CD4-positive, alpha-beta T cell treated with Interferon gamma for 1 hour (primary cell): ENCODE data around the gene SLC25A45.

Experiments used
- DNase-seq: peaks from one replicate; pipeline ENCODE4 v3.0.0-alpha.2; 2020

The SLC25A45 gene

DNA sequence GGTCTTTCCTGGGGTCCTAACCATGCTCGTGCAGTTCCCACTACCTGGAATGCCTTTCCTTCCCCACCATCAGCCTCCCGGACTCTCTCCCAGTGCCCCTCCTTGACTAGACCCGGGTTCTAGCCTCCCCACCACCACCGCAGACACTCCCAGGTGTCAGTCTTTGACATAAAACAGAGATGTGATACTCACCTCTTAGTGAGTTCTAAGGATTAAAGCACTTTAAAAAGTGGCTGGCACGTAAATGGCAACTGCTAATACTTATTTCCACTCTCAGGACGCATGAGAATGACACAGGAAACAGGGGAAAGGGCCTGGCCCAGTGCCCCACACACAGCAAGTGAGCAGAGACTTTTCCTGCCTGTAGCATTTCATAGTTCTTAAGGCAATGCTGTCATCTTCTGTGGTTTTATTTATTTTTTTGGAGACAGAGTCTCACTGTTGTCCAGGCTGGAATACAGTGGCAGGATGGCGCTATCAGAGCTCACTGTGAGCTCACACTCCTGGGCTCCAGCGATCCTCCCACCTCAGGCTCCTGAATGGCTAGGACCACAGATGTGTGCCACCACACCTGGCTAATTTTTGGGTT lies 1.9 kb upstream of the SLC25A45 start:
- DNase-seq, result no peak

DNA sequence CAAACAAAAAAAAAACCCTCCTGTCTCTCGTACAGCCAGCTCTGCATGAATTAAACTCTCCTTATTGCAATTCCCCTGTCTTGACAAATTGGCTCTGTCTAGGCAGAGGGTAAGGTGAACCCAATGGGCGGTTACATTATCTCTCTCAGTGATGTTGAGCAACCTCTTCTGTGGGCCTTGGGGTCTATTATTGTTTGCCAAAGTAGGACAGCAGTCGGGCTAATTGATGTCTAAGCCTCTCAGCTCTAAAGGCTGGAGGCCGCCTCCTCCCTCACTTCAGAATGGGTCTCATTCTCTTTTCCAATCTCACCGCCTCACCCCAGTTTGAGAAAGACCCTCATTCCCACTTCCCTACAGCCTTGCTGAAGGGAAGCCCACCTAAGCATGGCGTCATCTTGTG lies 1.3 kb upstream of the SLC25A45 start:
- DNase-seq, result no peak

DNA sequence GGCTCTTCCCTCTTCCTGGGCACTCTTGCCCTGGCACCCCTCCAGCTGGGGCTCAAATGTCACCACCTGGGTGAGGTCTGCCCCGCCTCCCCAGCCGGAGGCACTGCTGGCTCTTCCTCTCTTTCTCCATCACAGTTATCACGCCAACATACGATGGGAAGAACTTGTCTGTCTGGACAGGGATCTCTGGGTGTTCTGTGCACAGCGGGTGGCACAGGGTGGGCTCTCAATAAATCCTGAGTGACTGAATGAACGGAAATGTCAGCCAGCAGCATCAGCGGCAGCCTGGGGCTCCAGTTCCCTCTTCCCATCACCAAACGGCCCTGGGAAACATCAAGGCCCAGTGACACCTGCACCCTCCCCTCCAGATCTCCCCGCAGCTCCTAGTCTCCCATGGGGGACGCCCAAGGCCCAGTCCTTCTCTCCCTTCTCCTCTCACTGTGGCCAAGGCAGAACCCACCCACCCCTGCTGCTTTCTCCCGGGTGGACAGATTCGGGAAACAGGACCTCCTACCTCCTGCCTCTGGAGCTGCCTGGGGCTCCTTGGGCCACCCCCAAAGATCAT lies 440 bp upstream of the SLC25A45 start:
- no peak for DNase-seq

DNA sequence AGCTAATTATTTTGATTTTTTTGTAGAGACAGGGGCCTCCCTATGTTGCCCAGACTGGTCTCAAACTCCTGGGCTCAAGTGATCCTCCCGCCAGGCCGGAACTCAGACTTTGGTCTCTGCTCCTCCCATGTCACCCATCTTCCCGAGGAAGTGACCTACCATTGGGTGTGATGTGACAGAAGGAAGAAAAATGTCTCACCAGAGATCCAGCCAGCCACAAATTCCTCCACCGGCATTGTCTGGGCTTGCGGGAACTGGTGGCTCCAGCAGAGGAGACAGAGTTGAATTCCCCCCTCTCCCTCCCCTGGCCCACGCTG lies 772 bp downstream of the SLC25A45 start:
- DNase-seq, result no peak

DNA sequence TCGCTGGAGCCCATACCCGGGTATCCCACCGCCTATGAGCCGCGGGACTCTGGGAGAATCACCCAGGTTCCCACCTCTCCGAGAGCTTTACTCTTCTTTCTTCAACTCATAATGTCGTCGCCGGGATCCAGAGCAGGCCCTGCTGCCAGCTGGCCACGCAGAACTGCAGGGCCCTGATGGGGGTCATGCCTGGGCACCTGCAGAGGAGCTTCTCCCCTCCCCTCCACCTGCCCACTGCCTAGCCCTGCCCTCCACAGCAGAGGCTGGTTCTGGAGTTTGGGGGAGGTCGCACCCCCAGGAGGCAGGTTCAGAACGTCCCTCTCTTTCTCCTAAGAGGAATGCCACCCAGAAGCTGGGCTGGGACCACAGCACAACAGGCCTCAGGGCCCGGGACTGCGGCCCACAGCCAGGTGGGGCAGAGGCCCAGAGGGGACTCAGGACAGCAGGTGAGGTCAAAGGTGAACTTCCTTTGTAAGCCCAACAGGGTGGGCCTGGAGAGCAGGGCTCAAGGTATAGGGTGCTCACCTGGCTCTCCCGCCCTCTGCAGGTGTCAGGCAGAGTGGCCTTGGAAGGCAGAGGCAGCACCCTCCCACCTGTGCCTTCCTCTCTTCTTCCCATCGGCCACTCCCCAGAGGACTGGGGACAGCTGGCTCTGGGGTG lies 1.9 kb downstream of the SLC25A45 start:
- no peak for DNase-seq

DNA sequence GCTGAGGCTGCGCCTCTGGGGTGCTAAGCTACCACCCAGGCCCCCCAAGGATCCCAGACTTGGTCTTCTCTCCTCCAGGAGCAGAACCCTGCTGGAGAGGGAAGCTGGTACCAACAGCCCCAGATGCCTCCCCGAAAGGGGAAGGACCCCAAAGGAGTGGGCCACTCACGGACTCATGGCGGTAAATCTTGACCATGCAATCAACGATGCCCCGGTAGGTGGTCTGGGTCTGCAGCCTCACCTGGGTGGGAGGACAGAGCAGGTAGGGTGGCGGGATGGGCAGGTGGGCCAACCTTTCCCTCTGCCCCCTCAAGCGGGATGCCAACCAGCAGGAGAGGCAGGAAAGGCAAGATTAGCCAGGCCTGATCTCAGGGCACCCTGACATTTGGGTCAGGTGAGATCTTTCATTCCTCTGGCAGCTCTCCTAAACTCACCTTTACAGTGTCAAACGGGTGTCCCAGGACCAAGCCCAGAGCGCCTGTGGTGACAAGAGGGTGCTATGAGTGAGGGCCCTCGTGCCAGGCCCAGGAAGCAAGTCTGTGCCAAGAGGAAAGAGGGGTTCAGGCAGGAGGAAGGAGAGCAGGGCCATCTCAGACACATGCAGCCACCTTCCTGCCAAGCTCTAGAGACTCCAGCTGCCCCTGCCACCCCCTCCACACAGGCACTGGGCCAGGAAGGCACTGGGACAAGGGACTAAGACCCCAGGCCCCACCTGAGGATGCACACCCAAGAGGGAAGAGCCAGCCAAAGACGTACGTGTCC lies 2.6 kb downstream of the SLC25A45 start:
- no peak for DNase-seq

DNA sequence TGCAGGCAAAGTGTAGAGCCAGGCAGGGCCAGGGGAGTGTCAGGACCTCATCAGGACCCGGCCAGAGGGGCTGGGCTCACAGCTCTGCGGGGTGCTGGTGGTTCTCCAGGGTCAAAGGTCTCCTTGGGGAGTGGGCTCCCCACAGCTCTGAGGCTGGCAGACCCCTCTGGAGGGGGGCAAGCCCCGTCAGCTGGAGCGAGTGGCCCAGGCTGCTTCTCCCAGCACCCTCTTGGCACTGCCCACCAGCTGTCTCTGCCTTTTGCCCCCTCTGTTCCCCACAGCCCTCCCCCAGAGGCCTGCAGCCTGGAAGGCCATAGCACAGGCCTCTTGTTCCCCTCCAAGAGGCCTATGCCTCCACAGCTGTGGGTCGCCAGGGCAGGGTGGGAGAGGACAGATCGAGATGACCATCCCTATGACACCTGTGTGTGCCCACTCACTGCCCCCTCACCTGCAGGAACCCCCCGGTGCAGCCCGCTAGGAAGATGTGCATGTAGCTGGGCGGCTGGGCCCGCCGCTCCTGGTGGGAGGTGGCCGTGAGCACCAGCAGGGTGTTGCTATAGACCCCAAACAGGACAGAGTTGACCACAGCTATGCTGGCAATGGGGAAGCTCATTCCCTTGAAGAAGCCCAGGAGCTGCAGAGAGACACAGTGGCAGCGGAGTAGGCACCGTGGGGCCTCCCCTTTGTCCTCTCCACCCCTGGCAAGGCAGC lies 3.4 kb downstream of the SLC25A45 start:
- no peak for DNase-seq

DNA sequence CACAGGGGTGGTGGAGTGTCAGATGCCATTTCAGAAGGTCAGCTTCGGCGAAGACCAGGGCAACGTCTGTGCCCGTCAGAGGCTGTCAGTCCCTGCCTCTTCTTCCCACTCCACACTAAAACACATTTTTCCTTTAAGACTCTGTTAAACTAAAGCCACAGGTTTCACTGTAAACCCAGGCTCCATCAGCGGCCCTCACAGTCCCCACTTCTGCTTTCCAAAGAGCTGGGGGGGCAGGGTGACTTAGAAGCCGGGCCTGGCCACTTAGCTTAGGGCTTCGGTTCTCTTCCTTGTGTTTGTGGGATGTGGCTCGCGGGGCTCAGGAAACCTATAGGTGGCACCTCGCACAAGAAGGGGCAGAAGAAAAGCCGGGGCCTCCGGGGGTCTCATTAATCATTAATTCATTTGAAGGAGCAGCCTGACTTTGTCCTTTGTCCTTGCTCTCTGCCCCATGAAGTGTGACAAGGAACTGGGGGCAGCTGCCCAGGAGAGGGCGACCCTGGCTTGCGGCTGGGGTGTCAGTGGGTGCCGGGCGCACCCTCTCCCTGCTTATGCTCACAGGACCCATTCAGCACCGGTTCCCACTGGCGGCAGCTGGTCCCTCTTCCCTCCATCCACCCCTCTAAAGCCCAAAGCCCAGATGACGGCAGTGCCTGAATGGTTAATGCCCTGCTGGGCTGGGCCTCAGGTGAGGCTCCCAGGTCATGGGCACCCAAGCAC lies 4.1 kb downstream of the SLC25A45 start:
- peak; percentile 52 for DNase-seq

DNA sequence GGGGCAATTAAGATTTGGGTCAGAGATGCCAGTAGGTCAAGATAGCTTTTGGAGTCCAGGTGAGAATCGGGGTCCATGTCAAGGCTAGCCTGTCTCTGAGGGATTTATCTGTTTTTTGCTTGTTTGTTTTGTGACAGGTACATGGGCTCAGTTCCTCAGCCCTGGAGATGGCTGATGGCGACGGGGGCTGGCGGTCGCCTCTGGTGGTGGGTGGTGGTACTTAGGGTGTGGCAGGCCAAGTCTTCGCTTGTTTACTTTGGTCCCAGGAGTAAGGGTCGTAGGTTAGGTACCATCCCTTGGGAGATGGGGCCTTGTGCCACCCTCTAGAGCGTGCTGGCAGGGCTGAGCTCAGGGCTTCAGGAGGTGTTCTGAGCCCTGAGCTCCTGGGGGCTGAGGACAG lies 4.7 kb downstream of the SLC25A45 start:
- DNase-seq, result no peak

DNA sequence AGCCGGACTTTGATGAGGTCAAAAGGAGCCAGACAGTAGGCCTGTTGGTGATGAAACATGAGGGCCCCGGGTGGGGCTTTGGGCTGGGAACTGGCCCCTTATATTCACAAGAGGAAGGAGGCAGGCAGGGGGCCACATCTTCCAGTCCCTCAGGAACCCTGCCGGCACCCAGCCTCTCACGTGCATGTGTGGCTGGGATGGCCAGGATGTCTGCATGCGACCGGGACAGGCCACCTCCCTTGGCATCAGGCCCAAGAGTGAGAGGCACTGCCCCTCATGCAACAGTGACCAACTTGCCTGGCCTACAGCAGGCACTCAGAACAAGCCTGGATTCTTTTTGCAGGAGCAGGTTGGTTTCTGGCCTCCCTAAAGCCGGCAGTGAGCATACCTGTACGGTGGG lies 5.4 kb downstream of the SLC25A45 start:
- DNase-seq, result no peak

DNA sequence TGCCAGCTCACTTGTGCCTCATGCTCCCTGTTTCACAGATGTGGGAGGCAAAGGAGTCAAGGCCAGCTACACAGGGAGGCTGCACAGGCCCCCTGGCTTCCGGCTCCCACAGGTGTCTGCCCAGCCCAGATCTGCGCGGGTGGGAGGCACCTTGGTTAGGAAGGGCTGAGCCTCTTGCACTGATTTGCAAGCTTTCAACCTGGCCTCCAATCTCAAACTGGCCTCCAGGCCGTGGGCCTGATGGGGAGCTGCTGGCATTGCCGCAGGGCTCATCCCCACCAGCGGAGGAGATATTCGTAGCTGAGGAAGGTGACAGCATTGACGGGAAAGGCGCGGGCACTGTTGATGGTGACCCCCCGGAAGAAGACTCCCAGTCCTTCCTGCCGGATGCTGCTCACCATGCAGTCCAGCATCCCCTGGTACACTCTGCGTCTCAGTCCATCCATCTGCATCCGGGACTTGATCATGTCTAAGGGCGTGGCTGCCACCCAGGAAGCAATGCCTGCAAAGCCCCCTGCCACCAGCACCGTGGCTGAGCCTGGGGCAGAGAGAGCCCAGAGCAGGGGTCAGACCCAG lies 6.2 kb downstream of the SLC25A45 start:
- no peak for DNase-seq

DNA sequence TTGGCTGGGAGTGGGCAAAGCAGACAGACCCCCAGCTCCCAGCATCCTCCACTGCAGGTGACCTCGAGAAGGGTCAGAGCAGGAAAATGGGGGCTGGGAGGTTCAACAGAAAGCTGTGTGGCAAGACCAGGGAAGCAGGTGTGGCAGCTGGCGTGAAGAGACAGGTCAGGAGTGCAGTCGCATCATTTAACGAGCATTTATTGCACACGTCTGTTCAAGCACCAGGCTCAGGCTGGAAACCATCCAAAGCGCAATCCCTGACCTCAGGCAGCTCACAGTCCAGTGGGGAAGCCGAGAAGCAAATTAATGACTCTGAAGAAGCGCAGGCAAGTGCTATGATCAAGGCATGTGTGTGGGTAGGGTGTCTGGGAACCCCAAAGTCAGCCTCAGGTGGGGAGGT lies 7.4 kb downstream of the SLC25A45 start:
- no peak for DNase-seq

DNA sequence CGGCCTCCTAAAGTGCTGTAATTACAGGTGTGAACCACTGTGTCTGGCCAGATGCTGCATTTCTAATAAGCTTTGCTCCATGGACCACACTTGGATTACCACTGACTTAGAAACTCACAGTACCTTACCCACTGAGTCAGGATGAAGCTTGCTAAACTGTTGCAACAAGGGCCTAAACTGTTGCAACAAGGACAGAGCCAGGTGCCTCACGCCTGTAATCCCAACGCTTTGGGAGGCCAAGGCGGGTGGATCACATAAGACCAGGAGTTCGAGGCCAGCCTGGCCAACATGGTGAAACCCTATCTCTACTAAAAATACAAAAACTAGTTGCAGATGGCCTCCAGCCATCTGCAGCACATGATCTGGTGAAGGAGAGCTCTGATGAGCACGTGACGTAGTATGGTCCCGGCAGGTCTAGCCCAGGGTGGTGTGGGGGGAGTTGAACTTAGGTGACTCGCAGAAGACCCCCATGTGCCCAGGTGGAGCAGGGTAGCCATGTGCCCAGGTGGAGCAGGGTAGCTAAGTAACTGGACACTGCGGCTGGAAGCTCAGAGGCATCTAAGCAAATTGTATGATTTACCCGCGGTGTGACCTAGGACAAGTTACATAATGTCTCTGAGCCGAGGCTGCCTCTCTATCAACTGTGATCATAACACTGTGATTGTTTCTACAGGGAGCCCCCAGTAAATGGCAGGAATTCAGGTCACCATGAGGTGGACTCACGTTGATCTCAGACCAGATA lies 8.4 kb downstream of the SLC25A45 start:
- no peak for DNase-seq

DNA sequence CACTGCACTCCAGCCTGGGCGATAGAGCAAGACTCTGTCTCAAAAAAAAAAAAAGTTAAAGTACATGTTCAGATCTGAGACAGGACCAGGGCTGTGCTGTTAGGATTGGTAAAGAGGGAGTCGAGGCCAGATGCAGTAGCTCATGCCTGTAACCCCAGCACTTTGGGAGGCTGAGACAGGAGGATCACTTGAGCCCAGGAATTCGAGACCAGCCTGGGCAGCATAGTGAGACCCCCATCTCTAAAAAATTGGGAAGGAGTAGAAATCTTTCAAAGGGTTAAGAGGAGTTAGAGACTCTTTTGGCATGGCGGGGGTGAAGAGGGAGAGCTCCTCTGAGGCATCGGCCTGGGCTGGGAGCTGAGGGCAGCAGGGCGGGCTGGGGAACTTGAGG lies 11.8 kb downstream of the SLC25A45 start:
- no peak for DNase-seq

DNA sequence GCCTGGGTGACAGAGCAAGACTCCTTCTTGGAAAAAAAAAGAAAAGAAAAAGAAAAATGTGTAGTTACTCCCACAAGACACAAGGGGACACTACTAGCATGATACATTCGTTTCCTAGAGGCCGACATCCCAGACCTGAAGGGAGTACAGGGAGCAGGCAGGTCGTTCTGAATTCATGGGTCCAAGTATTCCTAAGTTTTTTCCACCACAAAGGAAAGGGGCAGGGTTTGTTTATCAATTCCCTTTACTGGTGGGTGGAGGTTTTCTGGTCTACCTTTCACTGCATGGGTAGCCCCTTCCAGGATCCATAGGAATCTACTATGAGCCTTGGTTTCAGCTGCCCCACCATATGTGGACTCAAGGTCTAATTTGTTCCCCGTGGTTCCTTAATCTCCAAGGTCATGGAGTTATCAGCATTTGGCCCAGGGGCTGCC lies 16.1 kb downstream of the SLC25A45 start:
- peak; percentile 33 for DNase-seq

DNA sequence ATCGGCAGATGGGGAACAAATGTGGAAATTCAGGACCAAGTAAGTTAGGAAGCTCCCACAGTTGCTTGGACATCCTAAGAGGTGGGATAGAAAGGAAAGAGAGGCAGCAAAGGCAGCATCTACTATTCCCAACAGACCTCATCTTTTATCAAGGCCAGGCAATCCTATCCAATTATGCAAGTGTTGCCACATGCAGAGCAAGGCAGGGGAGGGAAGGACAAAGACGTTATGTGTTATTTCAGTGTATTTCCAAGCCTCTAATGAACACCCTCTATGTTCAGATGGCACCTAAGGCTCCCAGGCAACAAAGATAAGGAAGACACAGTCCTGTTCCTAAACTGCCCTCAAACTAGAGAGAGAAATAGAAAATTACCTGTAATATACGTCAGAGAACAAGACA lies 18.7 kb downstream of the SLC25A45 start:
- no peak for DNase-seq

DNA sequence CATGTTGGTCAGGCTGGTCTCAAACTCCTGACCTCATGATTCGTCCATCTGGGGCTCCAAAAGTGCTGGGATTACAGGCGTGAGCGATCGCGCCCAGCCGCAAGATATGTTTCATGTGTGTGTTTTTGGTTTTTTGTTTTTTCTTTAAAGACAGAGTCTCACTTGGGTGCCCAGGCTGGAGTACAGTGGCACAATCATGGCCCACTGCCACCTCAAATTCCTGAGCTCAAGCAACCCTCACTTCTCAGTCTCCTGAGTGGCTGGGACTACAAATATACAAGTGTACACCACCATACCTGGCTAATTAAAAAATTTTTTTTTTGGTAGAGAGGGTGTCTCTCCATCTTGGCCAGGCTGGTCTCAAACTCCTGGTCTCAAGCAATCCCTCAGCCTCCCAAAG lies 19.5 kb downstream of the SLC25A45 start:
- DNase-seq, result no peak

DNA sequence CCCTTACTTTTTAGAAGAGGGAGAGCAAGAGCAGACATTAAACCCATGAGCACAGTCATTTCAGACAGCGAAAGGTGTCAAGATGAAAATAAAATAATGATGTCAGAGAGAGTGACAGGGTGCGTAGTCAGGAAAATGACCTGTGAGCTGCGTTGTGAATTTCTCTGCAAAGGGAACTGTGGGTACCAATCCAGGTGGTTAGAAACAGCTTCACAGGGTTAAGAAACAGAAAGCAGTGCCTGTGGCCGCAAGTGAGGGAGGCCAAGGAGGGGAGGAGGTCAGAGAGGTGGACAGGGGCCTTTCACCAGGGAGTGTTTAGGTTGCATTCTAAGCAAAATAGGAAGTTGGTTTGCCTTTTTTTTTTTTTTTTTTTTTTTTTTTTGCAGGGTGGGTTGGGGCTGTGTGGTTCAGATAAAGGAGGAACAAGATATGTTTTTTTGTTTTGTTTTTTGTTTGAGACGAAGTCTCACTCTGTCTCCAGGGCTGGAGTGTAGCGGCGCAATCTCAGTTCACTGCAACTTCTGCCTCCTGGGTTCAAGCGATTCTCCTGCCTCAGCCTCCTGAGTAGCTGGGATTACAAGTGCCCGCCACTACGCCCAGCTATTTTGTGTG lies 20.0 kb downstream of the SLC25A45 start:
- DNase-seq, result peak; percentile 53

DNA sequence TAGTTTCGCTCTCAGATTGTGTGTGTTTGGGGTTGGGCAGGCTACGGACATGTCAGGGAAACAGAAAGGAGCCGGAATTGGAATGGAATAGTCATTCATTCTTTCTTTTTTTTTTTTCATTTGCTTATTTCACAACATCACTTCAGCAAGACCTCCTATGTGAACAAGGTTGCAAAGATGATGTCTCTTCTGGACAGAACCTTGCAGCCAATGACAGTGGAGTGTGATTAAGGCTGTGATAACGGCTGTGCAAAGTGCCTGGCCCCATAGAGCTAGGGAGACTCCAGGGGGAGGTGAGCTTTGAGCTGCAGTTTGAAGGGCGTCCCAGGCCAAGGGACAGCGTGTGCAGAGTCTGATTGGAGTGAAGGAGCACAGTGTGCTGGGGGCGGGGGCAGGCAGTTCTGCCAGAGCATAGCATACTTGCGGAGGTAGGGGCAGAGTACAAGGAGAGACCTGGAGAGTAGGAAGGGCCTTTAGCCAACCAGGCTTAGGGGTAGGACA lies 24.5 kb downstream of the SLC25A45 start:
- no peak for DNase-seq

DNA sequence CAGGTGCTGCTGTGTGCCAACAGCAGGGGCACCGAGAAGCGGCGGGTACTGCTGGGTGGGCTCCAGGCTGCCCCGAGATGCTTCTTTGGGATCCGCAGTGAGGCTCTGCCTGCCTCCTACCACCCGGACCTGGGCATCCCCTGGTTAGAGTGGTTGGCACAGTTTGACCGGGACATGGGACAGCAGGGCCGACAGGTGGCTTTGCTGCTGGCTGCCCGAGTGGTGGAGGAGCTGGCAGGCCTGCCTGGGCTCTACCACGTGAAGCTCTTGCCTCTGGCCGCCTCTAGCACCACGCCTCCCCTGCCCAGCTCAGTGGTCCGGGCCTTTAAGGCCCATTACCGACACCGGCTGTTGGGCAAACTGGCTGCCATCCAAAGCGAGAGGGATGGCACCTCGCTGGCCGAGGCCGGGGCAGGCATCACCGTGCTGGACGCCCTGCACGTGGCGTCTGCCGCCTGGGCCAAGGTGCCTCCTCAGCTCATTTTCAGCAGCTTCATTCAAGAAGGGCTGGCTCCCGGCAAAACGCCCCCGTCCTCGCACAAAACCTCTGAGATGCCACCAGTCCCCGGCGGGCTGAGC lies 26.0 kb downstream of the SLC25A45 start:
- no peak for DNase-seq
